DMS53 (cell line): ENCODE results near the gene STIMATE.

Source experiments
- DNase-seq: peaks from one replicate; lab custom pipeline; 2025; lab: John Stamatoyannopoulos, UW

The STIMATE gene

DNA sequence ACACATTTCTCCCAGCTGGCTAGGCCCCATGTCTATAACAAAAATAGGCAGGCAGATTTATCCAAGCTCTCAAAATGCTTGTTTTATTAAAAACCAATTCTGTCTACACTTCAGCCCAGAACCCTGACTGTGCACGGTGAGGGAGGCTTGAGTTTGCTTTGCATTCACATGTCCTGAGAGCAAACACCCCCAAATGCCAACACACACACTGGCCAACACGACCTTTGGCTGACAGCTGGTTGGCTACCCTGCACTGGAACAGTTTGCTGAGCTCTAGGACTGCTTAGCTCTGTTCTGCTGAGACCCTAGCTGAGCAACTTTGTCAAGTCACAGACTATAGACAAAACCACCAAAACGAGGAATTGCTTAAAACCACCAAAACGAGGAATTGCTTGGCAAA lies 3.6 kb downstream of the STIMATE start:
- DNase-seq, result no peak

- DNase-seq, result no peak
Measured at GRCh38 chr3:52892625-52893311, 4.6 kb downstream of the STIMATE start.

- no peak for DNase-seq
Measured at GRCh38 chr3:52892290-52892624, 5.1 kb downstream of the STIMATE start.

DNA sequence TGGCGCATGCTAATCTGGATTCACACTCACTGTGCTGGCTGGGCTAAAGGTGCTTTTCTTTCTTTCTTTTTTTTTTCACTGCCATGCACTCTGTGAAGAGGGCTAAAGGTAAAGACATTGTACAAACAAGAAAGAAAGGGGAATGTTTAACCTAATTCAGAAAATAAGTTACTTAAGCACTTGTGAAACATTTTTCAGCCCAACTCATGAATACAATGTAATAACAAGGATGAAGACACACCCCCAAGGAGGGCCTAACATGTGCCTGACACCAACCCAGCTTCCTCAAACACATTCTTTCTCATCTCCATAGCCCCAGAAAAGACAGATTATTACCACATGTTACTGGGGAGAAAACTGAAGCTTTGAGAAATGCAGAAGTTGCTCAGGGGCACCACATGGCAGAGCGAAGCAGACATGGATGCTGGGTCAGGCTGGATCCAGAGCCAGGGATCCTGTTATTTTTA lies 5.7 kb downstream of the STIMATE start:
- no peak for DNase-seq

DNA sequence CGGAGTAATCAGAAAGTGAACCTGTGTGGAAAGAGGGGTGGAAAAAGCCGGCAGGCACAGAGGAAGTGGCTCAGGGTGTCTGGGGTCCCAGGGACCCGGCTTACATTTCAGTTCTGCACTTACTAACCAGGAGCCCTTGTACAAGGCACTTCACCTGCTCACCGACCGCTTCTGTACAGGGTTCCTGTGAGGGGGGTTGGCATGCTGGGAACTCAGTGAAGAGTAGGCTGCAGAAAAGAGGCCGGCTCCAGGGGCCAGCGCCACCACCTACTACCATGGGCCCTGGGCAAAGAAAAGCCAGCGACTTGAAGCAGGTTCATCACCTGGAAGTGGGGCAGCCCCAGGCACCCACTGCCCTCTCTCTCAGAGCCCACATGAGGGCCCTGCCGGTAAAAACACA lies 6.2 kb downstream of the STIMATE start:
- no peak for DNase-seq

GRCh38 chr3:52890735-52891134 lies 6.6 kb downstream of the STIMATE start:
- DNase-seq, result no peak

GRCh38 chr3:52889901-52890300 lies 7.4 kb downstream of the STIMATE start:
- no peak for DNase-seq

- no peak for DNase-seq
Measured at GRCh38 chr3:52887166-52887565, 10.2 kb downstream of the STIMATE start.

- no peak for DNase-seq
Measured at GRCh38 chr3:52886049-52886730, 11.2 kb downstream of the STIMATE start.

DNA sequence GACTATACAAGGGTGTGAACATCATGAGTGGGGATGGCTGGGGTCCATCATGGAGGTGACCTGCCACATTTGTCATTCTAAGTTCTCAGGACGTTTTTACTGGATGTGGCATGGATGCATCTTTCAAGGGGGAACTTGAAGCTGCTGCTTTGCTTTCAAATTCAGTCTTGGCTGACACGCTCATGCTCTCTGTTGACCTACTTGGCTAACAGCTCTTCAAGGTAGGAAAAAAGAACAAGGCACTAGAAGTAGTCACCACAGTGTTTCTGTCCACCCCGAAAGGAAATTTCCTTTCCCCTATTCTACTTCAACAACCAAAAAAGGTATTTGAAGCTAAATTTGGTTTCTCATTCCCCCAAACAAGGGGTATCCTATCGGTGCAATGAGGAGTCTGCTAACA lies 15.0 kb downstream of the STIMATE start:
- DNase-seq, result no peak

DNA sequence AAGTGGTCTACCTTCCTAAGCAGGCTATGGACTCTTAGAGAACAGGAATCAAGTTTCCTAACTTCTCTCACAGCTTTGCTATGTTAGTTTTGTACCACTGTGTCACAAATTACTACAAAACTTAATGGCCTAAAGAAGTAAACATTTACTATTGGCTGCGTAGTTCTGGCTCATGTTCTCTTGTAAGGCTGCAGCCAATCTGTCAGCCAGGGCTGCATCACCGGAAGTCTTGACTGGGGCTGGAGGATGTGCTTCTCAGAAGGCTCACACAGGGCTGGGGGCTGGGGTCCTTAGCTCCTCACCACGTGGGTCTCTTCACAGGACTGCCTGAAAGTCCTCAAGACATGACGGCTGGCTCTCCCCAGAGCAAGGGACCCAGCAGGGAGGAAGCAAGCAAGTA lies 15.5 kb downstream of the STIMATE start:
- no peak for DNase-seq

DNA sequence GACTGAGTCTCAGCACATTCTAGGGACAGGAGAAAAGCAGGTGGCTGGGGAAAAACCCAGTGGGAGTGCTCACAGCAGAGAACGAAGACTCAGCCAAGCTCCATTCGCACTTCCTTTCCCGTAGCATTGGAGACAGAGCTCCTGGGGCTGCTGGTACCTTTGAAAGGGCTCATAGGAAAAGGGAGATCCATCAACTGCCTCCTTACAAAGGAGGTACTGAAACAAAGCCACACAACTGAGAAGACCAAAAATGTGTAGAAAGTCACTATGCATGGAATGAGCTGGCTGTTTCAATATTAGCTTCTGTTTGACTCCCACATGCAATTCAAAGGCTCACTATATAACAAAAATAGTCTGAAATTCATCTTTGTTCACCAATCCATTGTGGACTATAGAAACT lies 16.9 kb downstream of the STIMATE start:
- no peak for DNase-seq

GRCh38 chr3:52880047-52880446 lies 17.3 kb downstream of the STIMATE start:
- no peak for DNase-seq

DNA sequence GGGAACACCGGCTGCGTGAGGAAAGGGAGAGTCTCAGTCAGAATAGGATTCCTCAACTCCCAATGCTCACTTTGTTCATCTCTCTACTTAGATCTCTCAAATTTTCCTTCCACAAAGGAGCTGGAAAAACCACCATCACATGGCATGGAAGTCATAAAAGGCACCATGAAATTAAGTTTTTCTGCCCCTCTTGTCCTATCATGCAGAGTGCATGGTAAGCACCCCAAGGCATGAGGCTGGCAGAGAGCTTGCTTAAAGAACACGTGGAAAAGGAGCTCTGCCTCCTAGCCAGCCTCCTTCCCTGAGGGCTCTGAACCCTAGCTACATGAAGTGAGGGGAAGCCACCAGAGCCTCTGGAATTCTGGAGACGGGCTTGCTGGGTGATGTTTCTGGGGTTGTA lies 17.8 kb downstream of the STIMATE start:
- DNase-seq, result no peak

GRCh38 chr3:52879090-52879489 lies 18.3 kb downstream of the STIMATE start:
- DNase-seq, result no peak

DNA sequence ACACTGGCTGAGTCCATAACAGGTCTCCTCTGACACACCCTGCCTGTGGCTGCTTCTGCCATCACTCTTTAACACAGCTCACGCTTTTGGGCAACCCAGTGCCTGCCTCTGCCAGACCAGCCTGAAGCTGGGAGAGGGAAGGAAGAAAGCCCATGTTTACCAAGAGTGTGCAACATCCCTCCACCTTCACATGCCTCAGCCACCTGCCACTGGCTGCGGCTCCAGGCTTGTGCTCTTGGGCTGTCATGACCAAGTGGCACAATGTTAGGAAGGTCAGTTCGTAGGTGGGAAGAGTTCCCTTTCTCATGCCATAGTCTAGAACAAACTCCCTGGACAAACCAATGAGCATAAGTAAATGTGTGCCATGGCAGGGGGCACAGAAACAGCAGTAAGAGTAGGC lies 20.3 kb downstream of the STIMATE start:
- no peak for DNase-seq

GRCh38 chr3:52874864-52875587 lies 22.3 kb downstream of the STIMATE start:
- no peak for DNase-seq

DNA sequence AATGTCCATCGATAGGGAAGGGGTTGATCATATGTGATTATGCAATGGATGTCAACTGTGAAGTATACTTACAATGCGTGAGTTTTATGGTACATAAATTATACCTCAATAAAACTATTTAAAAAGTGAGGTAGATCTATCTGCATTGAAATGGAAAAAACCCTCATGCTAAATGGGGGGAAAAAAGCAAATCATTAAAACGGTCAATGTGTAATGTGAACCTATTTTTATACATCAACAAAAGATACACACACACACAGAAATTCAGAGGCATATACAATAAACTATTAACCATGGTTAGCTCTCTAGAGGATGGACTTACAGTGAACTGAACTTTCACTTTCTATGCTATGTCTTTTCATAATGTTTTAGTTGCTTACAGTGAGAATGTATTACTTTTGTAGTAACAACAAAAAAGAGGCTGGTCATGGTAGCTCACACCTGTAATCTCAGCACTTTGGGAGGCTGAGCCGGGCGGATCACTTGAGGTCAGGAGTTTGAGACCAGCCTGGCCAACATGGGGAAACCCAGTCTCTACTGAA lies 23.1 kb downstream of the STIMATE start:
- no peak for DNase-seq

DNA sequence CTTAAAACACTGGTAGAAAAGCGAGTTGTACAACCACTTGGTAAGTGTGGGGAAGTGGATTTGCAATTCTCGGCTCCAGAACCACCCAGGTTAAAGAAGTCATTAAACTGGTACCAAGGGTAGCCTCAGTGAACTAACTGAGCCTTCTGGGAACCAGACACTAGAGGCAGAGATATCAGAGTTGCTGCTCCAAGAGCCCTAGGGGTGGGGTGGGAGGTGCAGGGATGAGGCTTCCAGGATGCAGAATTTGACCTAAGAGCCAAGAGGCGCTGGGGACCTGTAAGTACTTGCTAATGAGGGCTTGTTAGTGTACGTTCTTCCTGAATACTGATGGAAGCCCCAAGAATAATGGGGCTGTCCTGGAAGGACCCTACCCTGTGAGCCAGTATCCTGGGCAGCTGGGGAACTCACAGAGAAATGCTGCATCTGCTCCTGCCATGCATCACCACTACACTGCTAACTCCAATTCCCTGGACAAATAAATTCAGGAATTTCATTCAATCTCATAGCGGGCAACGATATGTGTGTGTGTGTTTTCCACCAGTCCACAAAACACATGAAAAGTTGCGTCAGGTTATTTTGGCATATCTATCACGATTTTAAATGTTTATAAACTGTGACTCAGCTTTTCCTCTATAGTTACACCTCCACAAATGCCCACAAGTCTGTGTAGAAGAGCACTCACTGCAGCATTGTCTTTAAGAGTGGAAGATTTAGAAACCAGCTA lies 23.8 kb downstream of the STIMATE start:
- no peak for DNase-seq

GRCh38 chr3:52872245-52872644 lies 25.1 kb downstream of the STIMATE start:
- no peak for DNase-seq

DNA sequence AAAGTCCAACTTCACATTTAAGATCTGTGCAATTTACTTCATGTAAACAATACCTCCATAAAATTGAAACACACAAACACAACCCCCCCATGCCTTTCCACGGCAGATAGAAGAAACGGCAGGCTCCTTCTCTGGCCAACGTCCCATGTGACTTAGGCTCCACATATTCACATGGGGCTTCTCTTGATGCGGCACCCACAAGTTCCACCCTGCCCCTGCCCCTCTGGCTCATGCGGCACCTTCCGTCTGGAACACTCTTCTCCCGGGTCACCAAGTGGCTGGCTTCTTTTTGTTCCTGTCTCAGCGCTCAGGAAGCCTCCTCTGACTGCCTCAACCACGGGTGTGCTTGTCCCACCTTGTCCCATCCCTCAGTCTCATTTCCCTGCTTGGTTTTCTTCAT lies 25.6 kb downstream of the STIMATE start:
- DNase-seq, result no peak

DNA sequence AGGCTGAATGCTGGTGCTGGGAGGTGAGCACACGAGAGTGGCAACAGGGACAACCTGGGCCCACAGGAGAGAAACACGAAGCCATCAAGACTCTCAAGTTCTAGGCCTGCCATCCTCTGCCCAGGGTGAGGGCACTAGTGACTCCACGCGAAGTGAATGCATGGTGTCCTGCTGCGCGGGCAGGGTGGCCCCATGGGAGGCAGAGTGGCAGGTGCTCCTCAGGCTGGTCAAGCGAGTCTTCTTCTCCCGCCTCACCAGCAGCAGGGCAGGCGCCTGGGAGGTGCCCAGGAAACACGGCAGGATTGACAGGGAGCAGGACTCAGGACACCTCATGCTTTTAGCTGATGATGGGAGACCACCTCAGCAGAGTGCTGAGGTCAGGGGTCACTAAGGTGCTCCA lies 26.9 kb downstream of the STIMATE start:
- DNase-seq, result no peak
